BE2C (cell line): ENCODE results near the gene TSEN2.

Experiments used
- DNase-seq: peaks from one replicate; pipeline ENCODE4 v3.0.0-alpha.2; 2020
- H3K27me3 ChIP-seq: fragments of 250-450 bp; sonication (Bioruptor Pico); 2 replicates; pipeline ENCODE4 v1.5.1; 2020; ENCODE audit warnings: mild to moderate bottlenecking
- H3K36me3 ChIP-seq: fragments of 250-450 bp; sonication (Bioruptor Pico); 2 replicates; pipeline ENCODE4 v1.5.1; 2020; ENCODE audit warnings: mild to moderate bottlenecking
- H3K4me1 ChIP-seq: fragments of 250-450 bp; sonication (Bioruptor Pico); 2 replicates; pipeline ENCODE4 v1.5.1; 2020
- H3K4me3 ChIP-seq: 2 replicates; pipeline ENCODE4 v1.5.1; 2011; ENCODE audit warnings: low read depth, low read length
- H3K9me3 ChIP-seq: fragments of 250-450 bp; sonication (Bioruptor Pico); 2 replicates; pipeline ENCODE4 v1.5.1; 2020
- CTCF ChIP-seq: IDR thresholded peaks from 2 replicates; pipeline ENCODE4 v1.5.1; 2012; ENCODE audit warnings: mild to moderate bottlenecking, low read depth, low read length

Gene TSEN2

GRCh38 chr3:12489832-12490231 lies 5.6 kb downstream of the TSEN2 start:
- no peak for TF ChIP-seq CTCF
- no peak for DNase-seq
- no peaks in the 10 kb centered on the region for H3K27me3 ChIP-seq
- no peaks in the 10 kb centered on the region for H3K9me3 ChIP-seq
- H3K36me3 ChIP-seq = no peaks in the 10 kb centered on the region
- no peak overlapping the region for H3K4me3 ChIP-seq
- H3K4me1 ChIP-seq = no peaks in the 10 kb centered on the region

DNA sequence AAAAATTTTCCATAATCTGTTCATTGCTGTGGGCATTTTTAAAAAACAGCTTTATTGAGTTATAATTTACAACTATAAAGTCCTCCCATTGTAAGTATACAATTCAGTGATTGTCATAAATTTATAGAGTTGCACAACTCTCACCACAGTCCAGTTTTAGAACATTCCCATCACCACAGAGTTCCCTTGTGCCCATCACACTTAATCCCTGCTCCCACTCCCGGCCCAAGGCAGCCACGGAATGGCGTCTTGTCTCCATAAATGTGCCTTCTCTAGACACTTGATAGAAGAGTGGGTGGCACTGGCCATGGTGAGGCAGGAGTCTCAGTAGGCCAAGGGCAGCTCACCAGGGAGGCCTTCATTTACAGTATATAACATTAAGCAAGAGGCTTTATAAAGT lies 6.3 kb downstream of the TSEN2 start:
- H3K4me1 ChIP-seq = no peaks in the 10 kb centered on the region
- H3K36me3 ChIP-seq = no peaks in the 10 kb centered on the region
- no peak for TF ChIP-seq CTCF
- no peak overlapping the region for H3K4me3 ChIP-seq
- DNase-seq = no peak
- H3K9me3 ChIP-seq = no peaks in the 10 kb centered on the region
- H3K27me3 ChIP-seq = no peaks in the 10 kb centered on the region

GRCh38 chr3:12495749-12496452 lies 11.6 kb downstream of the TSEN2 start:
- H3K9me3 ChIP-seq = no peaks in the 10 kb centered on the region
- TF ChIP-seq CTCF = 0 out of 2 replicates have a peak, but pooled peaks have one; percentile 12
- no peaks in the 10 kb centered on the region for H3K27me3 ChIP-seq
- no peak for DNase-seq
- peaks cover 11% of the 10 kb centered on the region; the same call in 1 of the 2 replicates for H3K36me3 ChIP-seq
- H3K4me3 ChIP-seq = no peak overlapping the region
- H3K4me1 ChIP-seq = no peaks in the 10 kb centered on the region

GRCh38 chr3:12496453-12496761 lies 12.1 kb downstream of the TSEN2 start:
- Histone ChIP-seq H3K36me3 (peaks cover 11% of the 10 kb centered on the region; the same call in 1 of the 2 replicates), H3K27me3 (no peaks in the 10 kb centered on the region), H3K4me3 (no peak overlapping the region), H3K9me3 (no peaks in the 10 kb centered on the region), H3K4me1 (no peaks in the 10 kb centered on the region)
- TF ChIP-seq CTCF = no peak
- DNase-seq = no peak

DNA sequence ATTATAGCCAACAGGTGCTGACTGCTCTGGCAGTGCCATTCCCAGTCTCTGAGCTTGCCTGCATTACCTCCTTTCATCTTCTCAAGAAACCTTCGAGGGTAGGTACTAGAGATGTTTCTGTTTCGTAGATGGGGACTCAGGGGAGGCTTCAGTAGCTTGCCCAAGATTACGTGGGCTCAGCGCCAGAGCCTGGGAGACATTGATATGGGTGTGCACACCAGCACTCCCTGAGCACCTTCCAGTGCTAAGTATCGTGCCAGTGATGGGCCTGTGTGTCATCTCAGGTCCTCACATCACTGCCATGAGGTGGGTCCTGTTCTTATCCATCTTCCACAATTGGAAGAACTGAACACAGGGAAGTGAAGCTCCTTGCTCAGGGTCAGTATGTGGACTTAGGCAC lies 15.2 kb downstream of the TSEN2 start:
- DNase-seq = no peak
- Histone ChIP-seq H3K36me3 (peaks cover 19% of the 10 kb centered on the region), H3K27me3 (no peaks in the 10 kb centered on the region), H3K4me1 (no peaks in the 10 kb centered on the region), H3K4me3 (no peak overlapping the region), H3K9me3 (no peaks in the 10 kb centered on the region)
- TF ChIP-seq CTCF = no peak

- TF ChIP-seq CTCF = no peak
- Histone ChIP-seq H3K27me3 (no peaks in the 10 kb centered on the region), H3K9me3 (no peaks in the 10 kb centered on the region), H3K4me1 (no peaks in the 10 kb centered on the region), H3K36me3 (peaks cover 18% of the 10 kb centered on the region), H3K4me3 (no peak overlapping the region)
- DNase-seq = no peak
Measured at GRCh38 chr3:12501360-12502020, 17.2 kb downstream of the TSEN2 start.
